ENCODE results near the gene C4A. TPM values are rescaled to one million over a fixed set of nuclear protein-coding genes. Genes with fewer than 3 reads are reported as not detected.
A peak's percentile ranks its signal among the peaks of the same experiment; 100 is the strongest.

The C4A gene
- total RNA-seq, 1 experiment from 2014 or later: 4.3 TPM

GRCh38 chr6:31956796-31957195 is 25.1 kb upstream of the C4A start:
- no peak overlapping the region for H2BK20ac ChIP-seq (ENCODE audit: low read depth, low read length, poor library complexity, severe bottlenecking)
- no peak overlapping the region for H2BK15ac ChIP-seq (ENCODE audit: low read depth, low read length)
- H3K27ac Mint-ChIP-seq: no peak overlapping the region
- peak overlapping the region in 1 of 2 experiments; percentile 95; a peak in 1 of 5 replicates for H3K4me3 Mint-ChIP-seq
- H3K4ac ChIP-seq (ENCODE audit: low read depth, low read length): no peak overlapping the region
- H3K18ac ChIP-seq (ENCODE audit: insufficient read length, low read depth, low read length): no peak overlapping the region
- WGBS (ENCODE audit: extremely low coverage, insufficient read length, low lambda C conversion rate): no CpG with 5 or more reads among the region's 3 CpGs
- H2AK5ac ChIP-seq (ENCODE audit: insufficient read length, low read length): no peak overlapping the region
- no peak overlapping the region for H3K56ac ChIP-seq (ENCODE audit: insufficient read length, low read depth, low read length)
- H3K23ac ChIP-seq (ENCODE audit: insufficient read length, low read depth, low read length): no peak overlapping the region
- H3K4me2 ChIP-seq (ENCODE audit: insufficient read depth, insufficient read length, low read length): no peak overlapping the region
- H3K27ac ChIP-seq (ENCODE audit: insufficient read length, low read depth, low read length): no peak overlapping the region
- no peak overlapping the region for H4K8ac ChIP-seq (replicated peaks; ENCODE audit: insufficient read length, low read depth, low read length)
- peaks cover 18% of the 10 kb centered on the region in 2 experiments for H3K4me1 Mint-ChIP-seq
- H2BK12ac ChIP-seq (ENCODE audit: insufficient read length, low read depth, low read length): no peak overlapping the region
- H3K9me3 Mint-ChIP-seq: no peaks in the 10 kb centered on the region; a peak in 1 of 5 replicates
- no peak overlapping the region for H4K5ac ChIP-seq (ENCODE audit: insufficient read length, low read depth, low read length)
- H4K91ac ChIP-seq (ENCODE audit: insufficient read length, low read depth, low read length): no peak overlapping the region
- no peaks in the 10 kb centered on the region for H3K9me3 ChIP-seq (ENCODE audit: control insufficient read depth, low read depth, low read length)
- peaks cover 7% of the 10 kb centered on the region for H3K79me2 ChIP-seq (ENCODE audit: insufficient read depth, low read length)
- H3T11ph ChIP-seq (ENCODE audit: low read length): no peak overlapping the region
- H3K9ac ChIP-seq (ENCODE audit: extremely low read depth, insufficient read length, low read length): no peak overlapping the region
- H3K27me3 Mint-ChIP-seq (ENCODE audit: low read depth): no peaks in the 10 kb centered on the region
- no peak overlapping the region for H2AFZ ChIP-seq (ENCODE audit: low read length)
- no peak overlapping the region for H3K14ac ChIP-seq (ENCODE audit: insufficient read depth, low read length)
- H2BK5ac ChIP-seq (ENCODE audit: insufficient read length, low read length): no peak overlapping the region
- H3K27me3 ChIP-seq (ENCODE audit: insufficient read depth, low read length): no peaks in the 10 kb centered on the region
- DNase-seq: no peak
- peaks cover 10% of the 10 kb centered on the region for H3K23me2 ChIP-seq (ENCODE audit: insufficient read length, low read depth, low read length, poor library complexity, severe bottlenecking)
- TF ChIP-seq CTCF (conservative IDR thresholded peaks at IDR 0.05): no peak
- H3K79me1 ChIP-seq (ENCODE audit: insufficient read depth, low read depth, low read length, poor library complexity, severe bottlenecking): peaks cover 3% of the 10 kb centered on the region
- H2BK120ac ChIP-seq (ENCODE audit: low read depth, low read length, poor library complexity, severe bottlenecking): no peak overlapping the region
- H4K20me1 ChIP-seq (ENCODE audit: control insufficient read depth, insufficient read depth, insufficient read length): no peaks in the 10 kb centered on the region
- H3K4me1 ChIP-seq (ENCODE audit: insufficient read depth, low read length): peaks cover 3% of the 10 kb centered on the region; the same call in 1 of the 2 replicates
- peaks cover 27 to 75% (median 70%) of the 10 kb centered on the region in 3 experiments for H3K36me3 Mint-ChIP-seq (ENCODE audit: insufficient read depth in 1 of 3, low read depth in 3 of 3)

Measured in H9 (cell line).